GM18873 (cell line): Measurements from ENCODE around the gene HNRNPDL.
A peak's percentile ranks its signal among the peaks of the same experiment; 100 is the strongest.
"Not testable (repeated sequence)": the region's sequence is repeated elsewhere in the genome, so short reads cannot be mapped to it uniquely, and the experiment has no call there.

Experiments used
- ATAC-seq: cut with Tn5 transposase; IDR thresholded peaks from one replicate; pipeline ENCODE4 v1.9.1; 2021; ENCODE audit warnings: mild to moderate bottlenecking, moderate library complexity, moderate number of reproducible peaks; ENCODE audit not compliant: unreplicated experiment, low FRiP score

The HNRNPDL gene

DNA sequence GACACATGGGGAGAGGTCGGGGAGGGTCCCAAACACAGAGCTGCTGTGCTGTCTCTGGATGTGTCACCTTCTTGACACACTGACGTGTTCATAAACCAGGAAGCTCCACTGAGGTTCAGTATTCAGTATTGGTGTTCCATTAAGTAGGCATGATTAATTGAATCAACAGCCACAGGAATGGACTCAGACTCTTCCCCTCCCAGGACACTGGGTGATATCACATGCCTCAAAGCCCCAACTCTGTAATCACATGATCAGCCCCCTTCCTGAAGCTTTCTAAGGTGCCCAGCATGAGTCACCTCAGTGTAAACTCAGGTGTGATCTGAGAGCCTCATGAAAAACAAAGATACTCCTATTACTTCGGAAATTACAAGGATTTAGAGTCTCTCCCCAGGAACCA is 35.4 kb downstream of the HNRNPDL start:
- ATAC-seq = no peak

DNA sequence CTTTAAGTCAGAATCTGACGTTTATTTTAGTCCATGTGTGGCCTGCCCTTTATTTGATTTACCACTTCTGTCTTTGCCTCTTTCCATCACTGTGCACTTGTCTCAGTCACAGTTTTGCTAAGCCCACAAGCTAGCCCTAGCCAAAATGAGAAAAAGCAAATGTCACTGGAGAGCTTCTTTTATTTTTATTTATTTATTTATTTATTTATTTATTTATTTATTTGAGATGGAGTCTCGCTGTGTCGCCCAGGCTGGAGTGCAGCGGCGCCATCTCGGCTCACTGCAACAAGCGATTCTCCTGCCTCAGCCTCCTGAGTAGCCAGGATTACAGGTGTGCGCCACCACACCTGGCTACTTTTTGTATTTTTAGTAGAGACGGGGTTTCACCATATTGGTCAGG is 40.2 kb downstream of the HNRNPDL start:
- ATAC-seq = not testable (repeated sequence)

DNA sequence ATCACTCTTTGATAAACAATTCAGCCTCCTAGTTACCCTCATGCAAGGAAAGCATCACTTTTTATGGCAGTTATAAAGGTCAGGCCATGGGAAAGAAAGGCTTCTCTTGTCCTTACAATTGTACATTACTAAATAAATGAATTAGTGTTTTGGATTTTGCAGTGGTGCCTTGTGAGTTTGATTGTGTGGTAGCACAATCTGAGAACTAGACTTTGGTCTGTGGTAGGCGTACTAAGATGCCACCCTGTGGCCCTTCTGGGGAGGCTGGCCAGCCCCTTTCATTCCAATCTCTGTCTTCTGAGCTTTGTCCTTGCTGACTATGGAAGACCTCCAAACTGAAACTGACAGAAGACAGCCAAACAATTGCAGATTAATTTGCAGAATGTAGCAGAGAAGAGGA is 41.9 kb downstream of the HNRNPDL start:
- ATAC-seq = no peak

DNA sequence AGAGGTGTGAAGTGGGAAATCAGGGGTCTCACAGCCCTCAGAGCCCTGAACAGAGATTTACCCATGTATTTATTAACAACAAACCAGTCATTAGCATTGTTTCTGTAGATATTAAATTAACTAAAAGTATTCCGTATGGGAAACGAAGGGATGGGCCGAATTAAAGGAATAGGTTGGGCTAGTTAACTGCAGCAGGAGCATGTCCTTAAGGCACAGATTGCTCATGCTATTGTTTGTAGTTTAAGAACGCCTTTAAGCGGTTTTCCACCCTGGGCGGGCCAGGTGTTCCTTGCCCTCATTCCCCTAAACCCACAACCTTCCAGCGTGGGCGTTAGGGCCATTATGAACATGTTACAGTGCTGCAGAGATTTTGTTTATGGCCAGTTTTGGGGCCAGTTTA is 44.0 kb downstream of the HNRNPDL start:
- ATAC-seq = not testable (repeated sequence)

DNA sequence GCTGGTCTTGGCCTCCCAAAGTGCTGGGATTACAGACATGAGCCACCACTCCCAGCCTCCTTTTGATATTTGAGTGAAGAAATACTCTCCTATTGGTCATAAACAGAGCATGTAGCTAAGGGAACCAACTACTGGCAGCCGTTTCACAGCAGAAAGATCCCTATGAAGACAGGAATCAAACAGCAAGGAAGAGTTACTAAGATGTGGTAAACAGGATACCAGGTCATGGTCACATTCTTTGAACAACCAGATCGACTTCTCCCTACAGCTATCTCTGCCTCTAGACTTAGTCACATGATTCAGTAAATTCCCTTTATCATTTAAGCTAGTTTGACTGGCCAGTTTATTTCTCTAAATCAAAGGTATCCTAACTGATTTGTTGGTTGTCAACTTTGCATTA is 47.5 kb downstream of the HNRNPDL start:
- no peak for ATAC-seq

DNA sequence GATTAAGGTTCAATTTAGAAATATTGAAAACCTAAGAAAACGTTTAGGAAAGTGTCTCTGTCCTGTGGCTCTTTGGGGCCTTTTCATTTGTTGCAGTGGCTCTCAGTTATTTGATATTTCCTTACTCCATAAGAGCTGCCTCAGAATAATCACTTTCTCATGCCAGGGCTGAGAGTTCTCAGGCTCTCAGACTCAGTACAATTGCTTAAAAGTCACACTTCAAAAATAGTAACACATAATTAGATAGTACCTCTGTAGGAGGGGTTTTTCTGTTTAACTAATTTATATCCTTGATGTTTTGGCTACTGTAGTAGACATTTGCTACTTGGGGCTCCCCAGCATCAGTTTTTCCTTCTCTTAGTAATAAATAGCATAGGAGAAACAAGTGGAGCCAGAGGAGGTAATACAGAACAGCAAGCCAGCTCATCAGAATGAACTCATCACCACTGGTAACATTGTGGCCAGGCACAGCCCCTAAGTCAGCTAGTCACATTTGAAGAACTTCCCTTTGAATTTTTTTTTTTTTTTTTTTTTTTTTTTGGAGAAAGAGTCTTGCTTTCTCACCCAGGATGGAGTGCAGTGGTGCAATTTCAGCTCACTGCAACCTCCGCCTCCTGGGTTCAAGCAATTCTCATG is 48.5 kb downstream of the HNRNPDL start:
- ATAC-seq = no peak

DNA sequence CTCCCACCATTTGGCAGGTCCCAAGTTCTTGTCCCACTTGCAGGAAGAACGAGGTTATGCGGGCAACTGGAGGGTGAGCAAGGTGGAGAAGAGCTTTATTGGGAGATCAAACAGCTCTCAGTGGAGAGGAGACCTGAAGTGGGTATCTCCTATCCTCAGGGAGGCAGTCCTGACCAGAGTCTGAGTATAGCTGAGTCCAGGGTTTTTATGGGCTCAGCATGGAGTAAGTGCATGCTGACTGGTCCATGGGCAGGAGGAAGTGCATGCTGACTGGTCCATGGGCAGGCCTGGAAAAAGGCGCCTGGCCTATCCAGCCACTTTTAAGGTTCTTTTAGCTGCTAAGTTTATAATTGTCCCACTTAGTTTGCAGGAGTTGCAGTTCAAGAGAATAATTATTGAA is 49.0 kb downstream of the HNRNPDL start:
- no peak for ATAC-seq

DNA sequence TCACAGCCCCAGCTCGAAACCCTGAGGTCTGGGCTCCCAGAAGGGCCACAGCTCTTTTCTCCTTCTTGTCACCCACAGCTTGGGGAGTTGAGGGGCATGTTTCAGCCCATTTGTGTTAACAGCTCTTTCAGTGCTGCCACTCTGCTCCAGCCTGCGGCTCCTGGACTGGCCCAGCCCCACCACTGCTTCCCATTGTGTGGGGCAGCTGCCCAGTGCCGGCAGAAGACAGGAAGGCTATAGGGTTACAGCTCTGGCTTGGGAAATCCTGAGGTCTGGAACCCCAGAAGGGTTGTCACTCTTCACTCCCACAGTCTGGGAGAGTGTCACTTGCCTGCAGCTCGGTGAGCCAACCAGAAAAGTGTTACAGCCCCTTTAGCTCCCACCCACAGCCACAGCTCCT is 49.4 kb downstream of the HNRNPDL start:
- no peak for ATAC-seq

DNA sequence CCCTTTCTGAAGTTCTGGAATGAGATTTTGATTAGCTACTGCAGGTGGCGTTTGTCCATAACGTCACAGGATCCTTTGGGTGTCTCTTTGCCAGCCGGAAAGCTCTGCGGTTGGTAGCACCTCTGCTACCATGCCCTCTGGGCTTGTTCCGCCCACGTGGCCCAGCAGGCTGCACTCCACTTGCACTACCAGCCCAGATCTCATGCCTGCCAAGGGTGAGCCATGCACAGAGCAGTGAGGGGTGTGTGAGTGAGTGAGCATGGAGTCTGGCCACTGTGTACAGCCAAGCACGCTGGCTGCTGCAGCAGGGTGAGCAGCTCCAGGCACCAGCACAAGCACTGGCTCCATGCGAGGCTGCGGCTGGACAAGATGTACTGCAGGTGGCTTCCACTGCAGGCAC is 49.9 kb downstream of the HNRNPDL start:
- no peak for ATAC-seq

DNA sequence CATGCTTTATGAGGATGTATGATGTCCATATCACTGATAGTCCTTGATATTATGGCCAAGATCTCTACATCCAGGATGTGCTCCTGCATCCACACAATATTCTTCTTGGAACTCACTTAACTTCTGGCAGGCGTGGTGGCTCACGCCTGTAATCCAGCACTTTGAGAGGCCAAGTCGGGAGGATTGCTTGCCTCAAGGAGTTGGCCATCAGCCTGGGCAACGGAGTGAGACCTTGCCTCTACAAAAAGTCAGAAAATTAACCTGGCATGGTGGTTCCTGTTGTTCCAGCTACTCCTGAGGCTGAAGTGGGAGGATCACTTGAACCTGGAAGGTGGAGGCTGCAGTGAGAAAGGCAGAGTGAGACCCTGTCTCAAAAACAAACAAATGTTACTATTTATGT is 54.2 kb downstream of the HNRNPDL start:
- ATAC-seq = no peak

DNA sequence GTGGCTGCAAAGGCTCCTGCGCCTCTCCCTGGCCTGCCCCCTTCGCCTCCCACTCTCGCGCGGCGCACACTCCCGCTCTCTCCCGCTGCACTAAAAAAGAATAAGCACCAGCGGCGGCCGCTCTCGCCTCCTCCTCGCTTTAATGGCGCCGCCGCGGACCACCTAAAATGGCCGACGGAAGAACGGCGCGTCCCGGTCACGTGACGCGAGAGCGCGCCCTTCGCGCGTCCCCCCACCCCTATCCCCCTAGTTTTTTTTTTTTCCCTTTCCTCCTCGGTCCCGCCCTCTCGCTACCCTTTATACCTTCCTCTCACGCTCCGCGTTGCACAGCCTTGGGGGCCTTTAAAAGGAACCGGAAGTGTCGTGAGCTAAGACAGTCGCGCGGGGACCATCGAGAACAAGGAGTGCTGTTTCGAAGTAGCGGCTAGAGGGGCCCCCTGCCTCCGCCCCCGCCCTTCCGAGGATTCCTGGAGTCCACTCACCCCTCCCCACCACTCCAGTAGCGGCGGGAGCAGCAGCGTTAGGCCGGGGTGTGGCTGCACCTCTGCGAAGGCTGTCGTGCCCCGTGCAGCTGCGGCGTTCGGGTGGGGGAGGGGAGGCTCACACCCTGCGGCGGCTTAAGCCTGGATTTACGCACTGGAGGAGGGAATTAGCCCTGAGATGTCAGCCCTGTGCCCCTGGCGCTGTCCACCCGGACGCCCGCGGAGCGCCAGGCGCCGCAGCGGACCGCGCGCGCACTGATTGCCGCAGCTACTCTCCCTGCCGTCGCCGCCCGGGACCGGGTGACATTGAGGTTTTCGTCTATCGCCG is 56.2 kb downstream of the HNRNPDL start, which contains the start of gene HNRNPD:
TSS of gene HNRNPD (minus strand) at position 176 of the 810 bp plus-strand sequence. CDS start 313 bp downstream, outside the sequence.
- ATAC-seq = peak; percentile 94

DNA sequence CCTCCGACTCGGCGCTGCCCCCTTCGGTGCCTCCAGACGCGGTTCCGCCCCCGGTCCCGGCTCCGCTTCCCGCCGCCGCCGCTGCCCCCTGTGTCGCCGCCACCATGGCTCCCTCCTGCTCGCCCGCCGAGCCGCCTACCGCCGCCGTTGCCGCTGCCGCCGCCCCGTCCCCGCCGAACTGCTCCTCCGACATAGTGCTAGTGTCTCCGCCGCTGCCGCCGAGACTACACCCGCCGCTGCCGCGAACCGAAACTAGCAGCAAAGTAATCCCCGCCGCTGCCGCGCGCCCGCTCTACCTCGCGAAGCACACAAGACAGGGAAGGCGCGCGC is 56.8 kb downstream of the HNRNPDL start:
- ATAC-seq = peak; percentile 14
